A549 (cell line): ENCODE results near the gene BNC2. TPM values are rescaled to one million over a fixed set of nuclear protein-coding genes. Genes with fewer than 3 reads are reported as not detected.

Experiments
- ATAC-seq, 2 experiments: fragments of 200-7000 bp in 1 of 2; fragments of >200 bp in 1 of 2; cut with Nextera tagmentation in 1 of 2; cut with Tn5 transposase in 1 of 2; 3 replicates each; pipeline versions ENCODE4 v1.8.0 to v1.9.1; 2018 to 2020; ENCODE audit warnings: mild to moderate bottlenecking in 1 of 2, moderate library complexity in 1 of 2
- CTCF ChIA-PET: fragments of 300-600 bp; sonication (Branson Sonifier 250); formaldehyde crosslinking; extraction: SDS; loops from one replicate; lab custom pipeline; 2021; ENCODE audit warnings: antibody characterized with exemption, inconsistent platforms; lab: Yijun Ruan, JAX
- POLR2A ChIA-PET: fragments of 350-600 bp; formaldehyde crosslinking; extraction: SDS; loops from one replicate; lab custom pipeline; 2021; ENCODE audit warnings: antibody characterized with exemption, inconsistent platforms; lab: Yijun Ruan, JAX
- DNase-seq, 2 experiments: peaks; one replicate each; pipeline versions ENCODE4 v3.0.0 to v3.0.0-alpha.2; 2011 to 2016; ENCODE audit warnings: low read depth in 1 of 2, low spot score in 1 of 2
- FAIRE-seq: peaks from 2 replicates; lab custom pipeline; 2011; peaks lifted over from hg19 to GRCh38; lab: Jason Lieb, UNC
- H3K27ac ChIP-seq, 2 experiments: fragments of >200 bp; sonication (Bioruptor Twin); formaldehyde crosslinking; 3 replicates each; pipeline ENCODE4 v1.5.1; 2016 to 2017
- H3K4me1 ChIP-seq: fragments of >200 bp; sonication (Bioruptor Twin); formaldehyde crosslinking; 3 replicates; pipeline ENCODE4 v1.6.1; 2016
- H3K4me2 ChIP-seq: fragments of >200 bp; sonication (Bioruptor Twin); formaldehyde crosslinking; 3 replicates; pipeline ENCODE4 v1.6.1; 2016
- H3K4me3 ChIP-seq: fragments of >200 bp; sonication (Bioruptor Twin); formaldehyde crosslinking; 3 replicates; pipeline ENCODE4 v1.5.1; 2016
- H3K9me3 ChIP-seq: fragments of >200 bp; sonication (Bioruptor Twin); formaldehyde crosslinking; 3 replicates; pipeline ENCODE4 v1.6.1; 2016
- BHLHE40 ChIP-seq: IDR thresholded peaks from 2 replicates; pipeline ENCODE4 v1.6.1; 2012; ENCODE audit warnings: low read depth, low read length, inconsistent platforms
- CEBPB ChIP-seq, 2 experiments: fragments of >200 bp in 1 of 2; sonication (Bioruptor Twin) in 1 of 2; formaldehyde crosslinking in 1 of 2; IDR thresholded peaks; 2 replicates each; pipeline ENCODE4 v1.6.1; 2012 to 2016
- EHF ChIP-seq: fragments of 250-450 bp; sonication (Bioruptor Pico); IDR thresholded peaks from 2 replicates; pipeline ENCODE4 v1.5.0; 2020; ENCODE audit warnings: mild to moderate bottlenecking
- EHMT2 ChIP-seq: fragments of 200-600 bp; sonication (generic); IDR thresholded peaks from 2 replicates; pipeline ENCODE4 v1.6.1; 2016; ENCODE audit warnings: antibody characterized with exemption, low read depth, mild to moderate bottlenecking, moderate library complexity
- FOSB ChIP-seq: fragments of 250-450 bp; sonication (Bioruptor Pico); IDR thresholded peaks from 2 replicates; pipeline ENCODE4 v1.5.0; 2020; ENCODE audit warnings: mild to moderate bottlenecking, moderate library complexity
- FOSL2 ChIP-seq, 2 experiments: fragments of 450-650 bp in 1 of 2; fragments of >200 bp in 1 of 2; sonication (Bioruptor Twin) in 1 of 2; formaldehyde crosslinking; IDR thresholded peaks; 2 replicates each; pipeline versions ENCODE4 v1.5.0 to v1.6.1; 2016 to 2020; ENCODE audit warnings: mild to moderate bottlenecking in 1 of 2, moderate library complexity in 1 of 2
- HEYL ChIP-seq: fragments of 250-450 bp; sonication (Bioruptor Pico); IDR thresholded peaks from 2 replicates; pipeline ENCODE4 v1.8.0; 2021; ENCODE audit warnings: mild to moderate bottlenecking, moderate library complexity
- HOXA7 ChIP-seq: fragments of 250-450 bp; sonication (Bioruptor Pico); IDR thresholded peaks from 2 replicates; pipeline ENCODE4 v1.5.0; 2020; ENCODE audit warnings: mild to moderate bottlenecking, moderate library complexity
- MYC ChIP-seq: IDR thresholded peaks from 2 replicates; pipeline ENCODE4 v1.6.1; 2012; ENCODE audit warnings: mild to moderate bottlenecking, inconsistent platforms, low read length, improper control_type of control experiment, borderline replicate concordance
- NPAS2 ChIP-seq: fragments of 250-450 bp; sonication (Bioruptor Pico); IDR thresholded peaks from 2 replicates; pipeline ENCODE4 v1.8.0; 2022; ENCODE audit warnings: mild to moderate bottlenecking, moderate library complexity, borderline replicate concordance
- NR3C1 ChIP-seq: fragments of >200 bp; sonication (Bioruptor Twin); formaldehyde crosslinking; IDR thresholded peaks from 3 replicates; pipeline ENCODE4 v1.6.1; 2017
- PHF8 ChIP-seq: fragments of 200-600 bp; sonication (generic); IDR thresholded peaks from 2 replicates; pipeline ENCODE4 v1.6.1; 2016; ENCODE audit warnings: low read depth, mild to moderate bottlenecking, antibody characterized with exemption, moderate library complexity, borderline replicate concordance
- POLR2AphosphoS2 ChIP-seq: conservative IDR thresholded peaks from 2 replicates; pipeline ENCODE4 v1.6.1; 2012; ENCODE audit warnings: low read length, improper control_type of control experiment, inconsistent platforms
- RARB ChIP-seq: fragments of 250-450 bp; sonication (Bioruptor Pico); IDR thresholded peaks from 2 replicates; pipeline ENCODE4 v1.8.0; 2021; ENCODE audit warnings: mild to moderate bottlenecking, moderate library complexity
- RCOR1 ChIP-seq: fragments of 150-350 bp; IDR thresholded peaks from 2 replicates; pipeline ENCODE4 v1.6.1; 2014; ENCODE audit warnings: antibody characterized with exemption, low read length, low read depth
- SMC3 ChIP-seq: fragments of >200 bp; sonication (Bioruptor Twin); formaldehyde crosslinking; IDR thresholded peaks from 3 replicates; pipeline ENCODE4 v1.6.1; 2018; ENCODE audit warnings: inconsistent platforms
- ZC3H11A ChIP-seq: fragments of 450-650 bp; IDR thresholded peaks from 2 replicates; pipeline ENCODE4 v1.6.1; 2014; ENCODE audit warnings: antibody characterized with exemption, mild to moderate bottlenecking
- ZFP36 ChIP-seq: fragments of 450-650 bp; IDR thresholded peaks from 2 replicates; pipeline ENCODE4 v1.6.1; 2014; ENCODE audit warnings: borderline replicate concordance; ENCODE audit not compliant: partially characterized antibody
- ZNF302 ChIP-seq: fragments of 250-450 bp; sonication (Bioruptor Pico); IDR thresholded peaks from 2 replicates; pipeline ENCODE4 v1.9.0; 2021; ENCODE audit warnings: inconsistent platforms, mild to moderate bottlenecking, moderate library complexity
- WGBS: methylation state at CpG from one replicate; pipeline ENCODE4 v1.1.6; 2017; ENCODE audit errors: missing lambda C conversion rate; 5-methylcytosine and 5-hydroxymethylcytosine counted together
- polyA plus RNA-seq, 4 experiments: library from polyadenylated mRNA; depleted of rRNA in 3 of 4; stranded (reverse); fragments of >200 nt; fragmentation: RNase III in 1 of 4; extraction: RNeasy Plus Mini Kit Qiagen cat#74134 plus additional on column Dnase treatment in 1 of 4; gene quantifications; 2 replicates in 3 of 4; 3 replicates in 1 of 4; pipeline ENCODE4 v1.2.3, GENCODE V29; 2011 to 2017
- TF ChIP-seq, protein P1 (sequence below): fragments of 200-600 bp; sonication (generic); IDR thresholded peaks from 2 replicates; pipeline ENCODE4 v1.6.1; 2016; ENCODE audit warnings: antibody characterized with exemption, mild to moderate bottlenecking, moderate library complexity
- TF ChIP-seq, protein P2 (sequence below): fragments of 450-650 bp; IDR thresholded peaks from 2 replicates; pipeline ENCODE4 v1.6.1; 2014; ENCODE audit warnings: antibody characterized with exemption

BNC2 gene
- polyA plus RNA-seq, 2 of the 4 experiments (the other 2 are of a cell fraction), result 6.2 to 7.5 TPM

GRCh38 chr9:16771356-16771755, 99.1 kb downstream of the BNC2 start:
- 70% methylated on average over 1 of the region's 1 CpG for WGBS
- TF ChIP-seq BHLHE40, result no peak
- TF ChIP-seq MYC, result no peak
- no peak for TF ChIP-seq PHF8
- TF ChIP-seq FOSB (CRISPR knock-in tag), result no peak
- no peak for TF ChIP-seq NPAS2 (CRISPR knock-in tag)
- no peak for TF ChIP-seq FOSL2 (IDR thresholded peaks at IDR 0.05)
- no peak for TF ChIP-seq FOSL2 (CRISPR knock-in tag; IDR thresholded peaks at IDR 0.05)
- TF ChIP-seq ZFP36, result no peak
- POLR2A ChIA-PET, result no interaction called here
- Histone ChIP-seq H3K4me1 (no peaks in the 10 kb centered on the region), H3K27ac (no peak overlapping the region), H3K4me3 (no peak overlapping the region), H3K9me3 (no peaks in the 10 kb centered on the region), H3K4me2 (no peak overlapping the region)
- CTCF ChIA-PET, result no interaction called here
- no peak for ATAC-seq
- no peak for DNase-seq
- FAIRE-seq, result no peak

DNA sequence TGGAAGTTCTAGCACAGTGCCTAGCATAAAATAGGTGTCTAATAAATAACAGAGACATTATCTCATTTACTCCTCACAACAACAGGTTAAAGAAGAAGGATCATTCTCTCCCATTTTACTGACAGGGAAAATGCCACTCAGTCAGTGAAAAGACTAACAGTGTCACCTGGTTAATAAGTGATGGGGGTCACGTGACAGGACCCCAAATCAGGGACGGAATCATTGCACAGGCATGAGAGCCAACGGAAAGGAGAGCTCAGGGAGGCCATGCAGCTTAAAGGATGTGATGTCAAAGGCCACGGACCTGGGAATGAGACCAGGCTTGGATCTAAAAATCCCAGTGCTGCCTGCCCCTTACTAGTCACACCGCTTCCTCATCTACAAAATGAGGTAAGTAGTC, 101.2 kb downstream of the BNC2 start:
- no peak for ATAC-seq
- Histone ChIP-seq H3K4me2 (no peak overlapping the region), H3K27ac (no peak overlapping the region), H3K4me1 (no peaks in the 10 kb centered on the region), H3K9me3 (no peaks in the 10 kb centered on the region), H3K4me3 (no peak overlapping the region)
- POLR2A ChIA-PET, result no interaction called here
- no peak for DNase-seq
- WGBS, result 66% methylated on average over 5 of the region's 5 CpGs
- TF ChIP-seq, protein P1, sequence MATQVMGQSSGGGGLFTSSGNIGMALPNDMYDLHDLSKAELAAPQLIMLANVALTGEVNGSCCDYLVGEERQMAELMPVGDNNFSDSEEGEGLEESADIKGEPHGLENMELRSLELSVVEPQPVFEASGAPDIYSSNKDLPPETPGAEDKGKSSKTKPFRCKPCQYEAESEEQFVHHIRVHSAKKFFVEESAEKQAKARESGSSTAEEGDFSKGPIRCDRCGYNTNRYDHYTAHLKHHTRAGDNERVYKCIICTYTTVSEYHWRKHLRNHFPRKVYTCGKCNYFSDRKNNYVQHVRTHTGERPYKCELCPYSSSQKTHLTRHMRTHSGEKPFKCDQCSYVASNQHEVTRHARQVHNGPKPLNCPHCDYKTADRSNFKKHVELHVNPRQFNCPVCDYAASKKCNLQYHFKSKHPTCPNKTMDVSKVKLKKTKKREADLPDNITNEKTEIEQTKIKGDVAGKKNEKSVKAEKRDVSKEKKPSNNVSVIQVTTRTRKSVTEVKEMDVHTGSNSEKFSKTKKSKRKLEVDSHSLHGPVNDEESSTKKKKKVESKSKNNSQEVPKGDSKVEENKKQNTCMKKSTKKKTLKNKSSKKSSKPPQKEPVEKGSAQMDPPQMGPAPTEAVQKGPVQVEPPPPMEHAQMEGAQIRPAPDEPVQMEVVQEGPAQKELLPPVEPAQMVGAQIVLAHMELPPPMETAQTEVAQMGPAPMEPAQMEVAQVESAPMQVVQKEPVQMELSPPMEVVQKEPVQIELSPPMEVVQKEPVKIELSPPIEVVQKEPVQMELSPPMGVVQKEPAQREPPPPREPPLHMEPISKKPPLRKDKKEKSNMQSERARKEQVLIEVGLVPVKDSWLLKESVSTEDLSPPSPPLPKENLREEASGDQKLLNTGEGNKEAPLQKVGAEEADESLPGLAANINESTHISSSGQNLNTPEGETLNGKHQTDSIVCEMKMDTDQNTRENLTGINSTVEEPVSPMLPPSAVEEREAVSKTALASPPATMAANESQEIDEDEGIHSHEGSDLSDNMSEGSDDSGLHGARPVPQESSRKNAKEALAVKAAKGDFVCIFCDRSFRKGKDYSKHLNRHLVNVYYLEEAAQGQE, result no peak
- TF ChIP-seq, protein P2, sequence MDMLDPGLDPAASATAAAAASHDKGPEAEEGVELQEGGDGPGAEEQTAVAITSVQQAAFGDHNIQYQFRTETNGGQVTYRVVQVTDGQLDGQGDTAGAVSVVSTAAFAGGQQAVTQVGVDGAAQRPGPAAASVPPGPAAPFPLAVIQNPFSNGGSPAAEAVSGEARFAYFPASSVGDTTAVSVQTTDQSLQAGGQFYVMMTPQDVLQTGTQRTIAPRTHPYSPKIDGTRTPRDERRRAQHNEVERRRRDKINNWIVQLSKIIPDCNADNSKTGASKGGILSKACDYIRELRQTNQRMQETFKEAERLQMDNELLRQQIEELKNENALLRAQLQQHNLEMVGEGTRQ, result 0 out of 2 replicates have a peak, but pooled peaks have one; percentile 28
- no peak for FAIRE-seq
- CTCF ChIA-PET, result no interaction called here

- FAIRE-seq, result no peak
- H3K4me3 ChIP-seq, result no peak overlapping the region
- no peak for ATAC-seq
- no peak for DNase-seq
- H3K9me3 ChIP-seq, result no peaks in the 10 kb centered on the region
- H3K4me2 ChIP-seq, result no peak overlapping the region
- H3K4me1 ChIP-seq, result no peaks in the 10 kb centered on the region
- H3K27ac ChIP-seq, result no peak overlapping the region
- POLR2A ChIA-PET, result no interaction called here
- 72% methylated on average over 6 of the region's 6 CpGs for WGBS
- CTCF ChIA-PET, result no interaction called here
- no peak for TF ChIP-seq ZC3H11A
- TF ChIP-seq, all 56 proteins: peak for 0
These were observed 101.7 kb downstream of the BNC2 start for GRCh38 chr9:16768816-16769215.

GRCh38 chr9:16767366-16767765, 103.1 kb downstream of the BNC2 start:
- FAIRE-seq (no peak), DNase-seq (no peak), ATAC-seq (no peak)
- Histone ChIP-seq H3K4me2 (no peak overlapping the region), H3K27ac (no peak overlapping the region), H3K4me1 (no peaks in the 10 kb centered on the region), H3K4me3 (no peak overlapping the region), H3K9me3 (no peaks in the 10 kb centered on the region)
- TF ChIP-seq RCOR1 (no peak), FOSL2 (IDR thresholded peaks at IDR 0.05) (no peak), FOSL2 (CRISPR knock-in tag; IDR thresholded peaks at IDR 0.05) (no peak), HEYL (CRISPR knock-in tag) (no peak), RARB (CRISPR knock-in tag) (no peak), SMC3 (no peak), NR3C1 (no peak), ZNF302 (CRISPR knock-in tag) (no peak), CEBPB (IDR thresholded peaks at IDR 0.05) (no peak), PHF8 (no peak), HOXA7 (CRISPR knock-in tag) (no peak), EHF (CRISPR knock-in tag) (no peak), POLR2AphosphoS2 (no peak), EHMT2 (no peak)
- TF ChIP-seq, protein P2, result no peak
- 88% methylated on average over 3 of the region's 3 CpGs for WGBS
- ChIA-PET CTCF (interaction anchor here (0.7 kb wide), 2 partner anchors 125 to 277 kb away, joined by 3 read pairs; no protein-coding TSS in a partner anchor), POLR2A (no interaction called here)
